SJCRH30 (cell line): ENCODE results near the gene XKR7. TPM values are rescaled to one million over a fixed set of nuclear protein-coding genes. Genes with fewer than 3 reads are reported as not detected.
A peak's percentile ranks its signal among the peaks of the same experiment; 100 is the strongest.

Source experiments
- DNase-seq, 2 experiments: peaks; one replicate each; pipeline ENCODE4 v3.0.0-alpha.2; 2015 to 2020
- H3K27ac ChIP-seq: fragments of 250-450 bp; sonication (Bioruptor Pico); 2 replicates; pipeline ENCODE4 v1.5.1; 2020; ENCODE audit warnings: mild to moderate bottlenecking, moderate library complexity
- H3K27me3 ChIP-seq: fragments of 250-450 bp; sonication (Bioruptor Pico); 2 replicates; pipeline ENCODE4 v1.5.1; 2020; ENCODE audit warnings: mild to moderate bottlenecking, moderate library complexity
- H3K36me3 ChIP-seq: fragments of 250-450 bp; sonication (Bioruptor Pico); 2 replicates; pipeline ENCODE4 v1.5.1; 2020; ENCODE audit warnings: mild to moderate bottlenecking, moderate library complexity
- H3K4me1 ChIP-seq: fragments of 250-450 bp; sonication (Bioruptor Pico); 2 replicates; pipeline ENCODE4 v1.5.1; 2020; ENCODE audit warnings: mild to moderate bottlenecking, moderate library complexity
- H3K4me3 ChIP-seq: fragments of 250-450 bp; sonication (Bioruptor Pico); 2 replicates; pipeline ENCODE4 v1.5.1; 2020; ENCODE audit warnings: mild to moderate bottlenecking, moderate library complexity
- H3K9me3 ChIP-seq: fragments of 250-450 bp; sonication (Bioruptor Pico); replicated peaks from 2 replicates; pipeline ENCODE4 v1.5.1; 2020; ENCODE audit warnings: mild to moderate bottlenecking, moderate library complexity
- total RNA-seq: library from RNA; depleted of rRNA; stranded (reverse); fragments of >200 nt; shearing (Covaris generic); gene quantifications from 2 replicates; pipeline ENCODE4 v1.2.3, GENCODE V29; 2014

The XKR7 gene
- total RNA-seq, 1 experiment from 2014 or later, result 0.02 TPM

DNA sequence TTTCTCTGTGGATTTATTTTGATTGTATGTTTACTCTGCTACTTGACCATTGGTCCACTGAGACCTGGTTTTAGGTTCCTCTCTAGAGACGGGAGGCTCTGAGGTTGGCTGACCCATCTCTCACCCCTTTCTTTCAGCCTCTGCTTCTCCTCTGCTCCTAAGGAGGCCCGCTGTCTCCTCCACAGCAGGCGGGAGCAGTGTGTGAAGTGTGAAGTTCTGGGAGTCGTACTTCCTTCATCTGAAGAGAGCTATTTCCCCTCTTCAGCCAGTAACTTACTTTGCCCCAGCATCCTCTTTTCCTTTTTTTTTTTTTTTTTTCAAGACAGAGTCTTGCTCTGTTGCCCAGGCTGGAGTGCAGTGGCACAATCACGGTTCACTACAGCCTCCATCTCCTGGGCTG lies 37.2 kb upstream of the XKR7 start:
- Histone ChIP-seq H3K36me3 (no peaks in the 10 kb centered on the region), H3K4me3 (no peak overlapping the region), H3K4me1 (peaks cover 5% of the 10 kb centered on the region; the same call in 1 of the 2 replicates), H3K27me3 (peaks cover 11% of the 10 kb centered on the region; the same call in 1 of the 2 replicates), H3K9me3 (0 out of 2 replicates have a peak, but pooled peaks cover 4% of the 10 kb centered on the region), H3K27ac (no peak overlapping the region)
- DNase-seq, result no peak

DNA sequence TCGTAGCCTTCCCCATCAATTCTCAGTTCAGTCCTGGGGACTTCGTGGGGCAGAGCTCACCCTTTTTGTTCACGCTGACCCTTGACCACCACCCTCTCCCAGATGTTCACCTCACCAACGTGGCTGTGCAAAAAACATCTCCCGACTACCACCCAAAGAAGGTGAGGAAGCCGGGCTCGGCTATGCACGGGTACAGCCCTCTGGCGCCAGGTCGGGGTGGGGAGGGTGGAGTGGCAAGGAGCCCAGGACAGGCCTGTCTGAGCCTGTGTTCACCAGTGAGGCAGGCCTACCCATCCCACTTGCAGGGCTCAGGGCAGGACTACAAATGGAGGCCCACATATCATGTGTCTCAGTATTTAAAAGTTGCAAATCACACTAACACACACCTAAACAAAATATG lies 34.3 kb upstream of the XKR7 start:
- no peaks in the 10 kb centered on the region for H3K9me3 ChIP-seq
- no peak for DNase-seq

DNA sequence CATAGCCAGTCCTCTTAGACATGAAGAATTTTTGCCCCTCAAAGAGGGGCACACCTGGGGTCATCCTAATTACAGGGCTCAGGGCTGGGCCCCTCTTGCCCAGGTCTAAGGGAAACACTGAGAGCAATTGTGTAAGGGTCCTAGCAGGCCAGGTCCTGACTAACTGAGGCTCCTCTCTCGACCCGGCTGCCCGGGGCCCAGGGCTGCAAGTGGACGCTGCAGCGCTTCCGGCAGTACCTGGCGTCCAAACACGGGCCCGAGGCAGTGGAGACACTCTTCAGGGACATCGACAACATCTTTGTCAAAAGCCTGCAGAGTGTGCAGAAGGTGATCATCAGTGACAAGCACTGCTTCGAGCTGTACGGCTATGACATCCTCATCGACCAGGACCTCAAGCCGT lies 33.5 kb upstream of the XKR7 start:
- H3K27ac ChIP-seq, result no peak overlapping the region
- H3K4me3 ChIP-seq, result no peak overlapping the region
- no peaks in the 10 kb centered on the region for H3K9me3 ChIP-seq
- no peak for DNase-seq
- peaks cover 4% of the 10 kb centered on the region; the same call in 1 of the 2 replicates for H3K4me1 ChIP-seq
- H3K36me3 ChIP-seq, result no peaks in the 10 kb centered on the region
- H3K27me3 ChIP-seq, result peaks cover 10% of the 10 kb centered on the region; the same call in 1 of the 2 replicates

More for the DNA sequence above, 34.3 kb upstream of the XKR7 start:
- H3K27me3 ChIP-seq, result peaks cover 11% of the 10 kb centered on the region; the same call in 1 of the 2 replicates
- H3K27ac ChIP-seq, result no peak overlapping the region
- H3K36me3 ChIP-seq, result no peaks in the 10 kb centered on the region
- H3K4me3 ChIP-seq, result no peak overlapping the region
- peaks cover 5% of the 10 kb centered on the region; the same call in 1 of the 2 replicates for H3K4me1 ChIP-seq

DNA sequence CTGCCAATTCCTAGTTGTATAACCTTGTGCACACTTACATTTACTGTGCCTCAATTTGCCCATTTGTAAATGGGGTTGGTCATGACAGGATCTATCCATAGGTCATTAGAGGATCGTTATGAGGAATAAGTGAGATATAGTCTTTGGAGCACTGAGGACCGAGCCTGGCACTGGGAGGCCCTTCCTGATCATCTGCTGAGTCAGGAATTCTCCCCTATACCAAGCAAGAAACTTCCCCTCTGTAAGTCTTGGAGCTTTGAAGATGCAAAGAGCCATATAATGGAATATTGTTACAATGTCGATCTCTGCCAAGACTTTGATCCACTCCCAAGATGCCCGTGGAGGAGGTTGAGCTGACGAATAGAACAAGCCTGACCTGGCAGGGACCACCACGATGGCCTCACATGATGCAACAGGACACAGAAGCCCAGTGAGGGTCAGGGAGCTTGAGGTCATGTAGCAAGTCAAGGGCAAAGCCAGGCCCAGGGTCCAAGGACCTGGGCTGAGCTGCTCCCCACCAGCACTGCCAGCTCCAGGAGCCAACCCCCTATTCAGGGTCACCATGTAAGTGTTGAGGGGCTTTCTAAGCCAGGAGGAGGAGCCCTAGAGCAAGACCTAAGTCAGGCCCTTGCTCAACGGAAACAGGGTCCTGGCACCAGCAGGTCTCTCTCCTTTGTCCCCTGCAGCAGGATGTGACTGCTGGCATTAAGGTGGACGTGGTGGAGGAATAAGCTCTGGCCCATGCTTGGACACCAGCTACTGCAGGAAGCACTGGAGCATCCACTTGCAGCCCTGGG lies 32.8 kb upstream of the XKR7 start:
- Histone ChIP-seq H3K27me3 (peaks cover 4% of the 10 kb centered on the region; the same call in 1 of the 2 replicates), H3K9me3 (no peaks in the 10 kb centered on the region), H3K27ac (no peak overlapping the region), H3K36me3 (no peaks in the 10 kb centered on the region), H3K4me3 (no peak overlapping the region), H3K4me1 (no peaks in the 10 kb centered on the region)
- peak in 1 of 2 experiments; percentile 28 for DNase-seq

DNA sequence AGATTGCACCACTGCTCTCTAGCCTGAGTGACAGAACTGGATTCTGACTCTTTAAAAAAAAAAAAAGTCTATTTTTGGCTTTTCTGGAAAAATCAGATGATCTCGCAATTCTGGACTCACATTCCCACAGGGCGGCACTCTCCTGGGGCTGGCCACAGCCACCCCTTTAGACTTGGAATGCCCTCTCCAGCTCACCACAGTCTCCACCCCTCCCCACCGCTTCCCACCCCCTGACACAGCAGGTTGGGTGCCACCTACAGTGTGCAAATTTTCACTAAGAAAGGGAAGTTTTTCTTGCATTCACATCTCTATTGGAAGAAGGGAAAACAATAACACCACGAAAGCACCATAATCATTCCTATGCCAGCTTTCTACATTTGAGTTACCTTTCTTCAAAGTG lies 31.5 kb upstream of the XKR7 start:
- Histone ChIP-seq H3K4me3 (no peak overlapping the region), H3K36me3 (no peaks in the 10 kb centered on the region), H3K4me1 (no peaks in the 10 kb centered on the region), H3K27ac (no peak overlapping the region), H3K9me3 (no peaks in the 10 kb centered on the region), H3K27me3 (peaks cover 4% of the 10 kb centered on the region; the same call in 1 of the 2 replicates)
- DNase-seq, result no peak

DNA sequence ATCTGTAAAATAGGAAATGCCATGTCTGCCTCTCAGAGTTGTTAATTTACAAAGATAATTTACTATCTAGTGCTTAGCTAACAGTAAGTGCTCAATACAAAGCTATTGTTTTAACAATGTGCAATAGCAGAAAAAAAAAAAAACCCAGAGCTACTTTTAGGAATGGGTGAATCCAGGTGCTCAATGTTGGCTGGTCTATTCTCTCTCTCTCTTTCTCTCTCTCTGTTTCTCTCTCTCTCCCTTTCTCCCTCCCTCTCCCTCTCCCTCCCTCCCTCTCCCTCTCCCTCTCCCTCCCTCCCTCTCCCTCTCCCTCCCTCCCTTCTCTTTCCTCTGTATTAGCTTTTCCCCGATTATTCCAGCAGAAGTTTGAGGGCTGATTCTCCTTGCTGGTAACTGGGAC lies 30.1 kb upstream of the XKR7 start:
- DNase-seq, result no peak
- Histone ChIP-seq H3K9me3 (no peaks in the 10 kb centered on the region), H3K27ac (no peak overlapping the region), H3K27me3 (peaks cover 4% of the 10 kb centered on the region; the same call in 1 of the 2 replicates), H3K4me1 (no peaks in the 10 kb centered on the region), H3K36me3 (no peaks in the 10 kb centered on the region), H3K4me3 (no peak overlapping the region)

DNA sequence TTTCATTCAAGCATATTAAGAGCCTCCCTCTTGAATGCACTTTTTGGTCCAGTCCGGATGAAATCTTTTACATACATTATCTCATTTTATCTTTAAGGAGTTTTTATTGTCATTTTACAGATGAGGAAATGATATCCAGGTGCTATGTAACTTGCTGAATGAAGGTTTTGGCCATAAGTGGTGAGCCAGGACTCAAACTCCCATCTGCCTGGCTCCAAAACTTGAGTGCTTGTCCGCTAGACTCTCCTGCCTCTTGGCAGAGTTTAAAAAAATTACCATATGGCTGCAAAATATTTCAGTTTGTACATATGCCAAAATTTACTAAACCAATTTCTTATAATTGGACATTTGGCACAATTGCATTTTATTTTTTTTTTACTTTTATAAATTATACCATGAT lies 28.3 kb upstream of the XKR7 start:
- no peak for DNase-seq
- Histone ChIP-seq H3K4me3 (no peak overlapping the region), H3K27ac (no peak overlapping the region), H3K27me3 (no peaks in the 10 kb centered on the region; the same call in 1 of the 2 replicates), H3K4me1 (no peaks in the 10 kb centered on the region), H3K36me3 (peaks cover under 1% of the 10 kb centered on the region; the same call in 1 of the 2 replicates), H3K9me3 (no peaks in the 10 kb centered on the region)

DNA sequence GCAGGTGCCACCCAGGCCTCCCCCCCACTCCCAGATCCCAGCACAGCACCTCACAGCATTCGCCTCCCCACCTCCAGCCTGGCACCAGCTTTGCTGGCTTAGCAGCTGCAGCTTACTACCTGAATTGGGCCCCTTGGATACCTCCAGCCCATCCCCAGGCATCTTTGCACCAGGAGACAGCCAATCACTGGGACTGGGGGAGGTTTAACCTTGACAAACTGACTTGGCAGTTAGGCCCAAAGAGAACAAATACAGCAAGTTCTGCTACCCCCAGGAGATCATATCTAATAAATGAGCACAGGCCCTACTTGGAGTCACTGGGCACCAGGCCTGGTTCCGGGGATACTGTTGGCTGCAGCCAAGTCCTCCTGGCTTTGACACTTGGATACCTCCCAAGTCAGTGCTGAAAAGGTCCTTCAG lies 24.9 kb upstream of the XKR7 start:
- no peak overlapping the region for H3K27ac ChIP-seq
- no peaks in the 10 kb centered on the region for H3K9me3 ChIP-seq
- no peaks in the 10 kb centered on the region for H3K4me1 ChIP-seq
- no peaks in the 10 kb centered on the region for H3K27me3 ChIP-seq
- H3K4me3 ChIP-seq, result no peak overlapping the region
- no peak for DNase-seq
- peaks cover 29% of the 10 kb centered on the region for H3K36me3 ChIP-seq

DNA sequence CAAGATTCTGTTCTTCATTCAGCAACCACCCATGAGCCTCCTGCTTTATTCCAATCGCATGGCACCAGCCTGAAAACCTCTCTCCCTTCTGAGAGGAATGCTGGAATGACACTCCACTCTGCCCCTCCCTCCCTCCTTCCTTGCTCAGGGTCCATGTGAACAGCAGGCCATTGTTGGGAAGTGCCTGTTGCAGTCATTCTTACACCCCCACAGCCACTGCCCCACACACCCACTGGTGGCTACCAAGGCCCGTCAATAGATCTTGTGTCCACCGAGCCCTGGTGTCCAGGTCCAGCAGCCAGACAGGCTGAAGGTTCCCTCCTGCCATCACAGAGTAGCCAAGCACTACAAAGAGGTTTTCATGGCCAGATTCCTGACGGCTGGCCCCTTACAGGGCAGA lies 22.6 kb upstream of the XKR7 start:
- Histone ChIP-seq H3K27ac (no peak overlapping the region), H3K4me3 (no peak overlapping the region), H3K4me1 (no peaks in the 10 kb centered on the region), H3K27me3 (no peaks in the 10 kb centered on the region), H3K36me3 (peaks cover 49% of the 10 kb centered on the region), H3K9me3 (no peaks in the 10 kb centered on the region)
- DNase-seq, result no peak

DNA sequence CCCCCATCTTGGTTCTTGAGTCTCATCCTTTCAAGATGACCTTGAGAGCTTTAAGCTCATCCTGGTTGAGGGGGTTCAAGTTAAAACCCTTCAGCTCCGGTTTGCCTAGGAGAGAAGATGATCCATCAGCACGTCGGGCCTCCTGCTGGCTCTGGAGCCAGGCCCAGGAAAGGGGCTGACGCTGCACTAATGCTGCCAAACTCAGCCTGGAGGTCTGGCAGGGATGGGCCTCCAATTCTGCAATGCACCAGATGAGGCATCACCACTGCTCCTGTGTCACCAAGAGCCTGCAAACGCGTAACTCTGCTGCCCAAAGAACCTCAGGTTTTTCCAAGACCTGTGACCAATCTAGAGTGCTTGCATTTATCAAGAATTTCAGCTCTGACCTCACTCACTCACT lies 22.2 kb upstream of the XKR7 start:
- Histone ChIP-seq H3K4me1 (peaks cover 3% of the 10 kb centered on the region; the same call in 1 of the 2 replicates), H3K9me3 (no peaks in the 10 kb centered on the region), H3K27ac (no peak overlapping the region), H3K36me3 (peaks cover 49% of the 10 kb centered on the region), H3K27me3 (no peaks in the 10 kb centered on the region), H3K4me3 (no peak overlapping the region)
- no peak for DNase-seq

DNA sequence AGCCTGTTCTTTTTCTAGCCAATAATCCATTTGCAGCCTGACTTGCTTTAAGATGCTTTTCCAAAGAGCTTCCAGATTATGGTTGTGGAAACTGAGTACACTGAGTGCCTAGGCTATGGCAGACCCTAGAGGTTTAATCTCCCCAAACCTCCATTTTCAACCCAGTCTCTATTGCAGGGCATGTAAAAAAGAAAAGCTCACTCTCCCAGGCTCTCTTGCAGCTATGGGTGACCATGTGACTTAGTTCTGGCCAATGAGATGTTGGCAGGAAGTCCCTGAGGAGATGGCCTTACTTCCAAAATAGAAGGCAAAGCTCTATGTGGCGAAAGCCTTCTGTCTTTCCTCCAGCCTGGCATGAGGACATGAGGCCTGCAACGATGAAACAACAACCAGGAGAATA lies 19.9 kb upstream of the XKR7 start:
- H3K4me1 ChIP-seq, result peaks cover 5% of the 10 kb centered on the region; the same call in 1 of the 2 replicates
- H3K4me3 ChIP-seq, result no peak overlapping the region
- DNase-seq, result peak in 1 of 2 experiments; percentile 32
- no peaks in the 10 kb centered on the region for H3K27me3 ChIP-seq
- no peaks in the 10 kb centered on the region for H3K9me3 ChIP-seq
- peaks cover 49% of the 10 kb centered on the region for H3K36me3 ChIP-seq
- H3K27ac ChIP-seq, result no peak overlapping the region

DNA sequence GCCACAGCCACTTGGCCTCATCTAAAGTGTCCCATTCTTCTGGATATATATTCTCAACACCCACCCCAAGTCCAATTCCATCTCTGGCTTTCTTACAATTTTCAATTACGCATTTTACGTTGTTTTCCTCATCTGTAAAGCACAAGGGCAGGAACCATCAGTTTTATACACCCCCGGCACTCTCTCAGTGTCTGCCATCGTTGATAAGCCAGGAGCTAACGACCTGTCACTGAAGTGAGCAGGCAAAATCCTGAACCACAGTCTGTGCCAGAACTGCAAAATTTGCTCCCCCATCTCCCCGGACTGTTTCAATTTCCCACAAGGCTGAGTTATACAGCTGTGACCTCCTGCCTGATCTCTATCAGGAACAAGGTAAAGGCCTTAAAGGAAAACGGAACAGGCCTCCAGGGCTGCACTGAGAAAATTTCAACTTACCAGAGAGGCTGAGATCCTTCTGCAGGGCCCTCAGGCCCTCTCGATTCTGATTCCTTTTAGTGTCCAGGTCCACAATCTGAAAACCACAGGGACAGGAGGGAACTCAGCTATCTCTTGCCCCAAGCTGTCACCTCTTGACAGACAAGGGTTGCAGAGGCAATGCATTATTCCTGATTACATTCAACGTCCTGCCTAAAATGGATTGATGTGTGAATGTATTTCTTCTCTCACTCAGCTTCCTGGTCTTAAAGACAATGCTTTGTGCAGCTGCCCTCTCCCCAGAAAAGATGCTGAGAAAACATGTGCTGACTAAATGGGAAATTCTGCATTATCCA lies 17.9 kb upstream of the XKR7 start:
- DNase-seq, result no peak
- peaks cover 45% of the 10 kb centered on the region for H3K36me3 ChIP-seq

DNA sequence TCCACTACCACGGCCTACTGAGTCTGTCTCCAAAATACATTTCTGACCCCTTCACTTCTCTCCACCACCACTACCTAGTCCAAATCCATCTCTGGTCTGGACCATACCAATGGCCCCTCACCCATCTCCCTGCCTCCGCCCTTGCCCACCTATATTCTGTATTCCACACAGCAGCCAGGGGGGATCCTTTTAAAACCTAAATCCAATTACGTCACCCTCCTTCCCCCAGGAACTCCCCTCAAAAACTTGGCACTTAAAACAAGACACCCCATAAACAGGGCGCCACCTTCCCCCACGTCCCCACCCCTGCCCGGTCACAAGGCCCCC lies 16.8 kb upstream of the XKR7 start:
- peak overlapping the region; percentile 44 for H3K27ac ChIP-seq

More for the DNA sequence above, 17.9 kb upstream of the XKR7 start:
- no peak overlapping the region for H3K4me3 ChIP-seq
- no peaks in the 10 kb centered on the region for H3K9me3 ChIP-seq
- H3K27ac ChIP-seq, result no peak overlapping the region
- no peaks in the 10 kb centered on the region for H3K27me3 ChIP-seq
- peaks cover 5% of the 10 kb centered on the region; the same call in 1 of the 2 replicates for H3K4me1 ChIP-seq

DNA sequence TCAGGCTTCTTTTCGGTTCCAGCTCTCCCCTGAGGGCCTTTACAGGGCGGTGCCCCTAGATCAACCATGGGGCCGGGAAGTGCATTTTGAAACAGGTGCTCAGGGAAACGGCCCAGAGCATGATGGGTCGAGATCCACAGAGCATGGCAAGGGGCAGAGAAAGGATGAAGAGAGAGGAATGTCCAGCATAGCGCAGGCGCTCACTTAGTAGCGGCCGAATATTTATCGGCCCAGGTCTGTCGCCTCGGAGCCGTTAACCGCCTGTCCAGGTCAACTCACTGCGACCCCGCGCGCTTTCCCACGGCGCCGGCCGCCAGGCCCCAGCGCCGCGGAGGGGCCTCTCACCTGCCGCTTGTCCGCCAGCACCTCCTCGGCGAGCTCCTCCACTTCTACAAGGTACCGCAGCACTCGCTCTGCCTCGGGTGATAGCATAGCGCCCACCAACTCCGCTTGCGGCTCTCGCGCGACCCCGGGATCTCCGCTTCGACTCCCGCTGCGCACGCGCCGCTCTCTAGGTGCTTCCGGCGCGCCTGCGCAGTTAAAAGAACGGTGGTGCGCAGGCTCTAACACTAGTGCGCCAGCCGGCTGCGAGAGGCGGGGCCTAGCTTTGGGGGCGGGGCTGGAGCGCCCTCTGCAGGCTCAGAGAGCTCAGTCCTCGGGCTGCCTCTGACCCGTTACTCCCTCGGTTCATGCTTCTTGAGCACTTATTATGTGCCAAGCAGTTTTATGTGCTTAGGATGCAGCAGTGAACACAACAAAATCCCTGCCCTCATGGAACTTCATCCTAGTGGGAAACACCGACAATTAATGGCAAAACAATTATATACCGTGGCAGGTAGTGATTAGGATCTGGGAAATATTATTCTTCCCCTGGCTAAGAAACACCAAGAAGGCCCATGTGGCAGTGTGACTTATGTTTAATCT lies 16.2 kb upstream of the XKR7 start, which contains the start of gene PDRG1:
TSS of gene PDRG1 (minus strand) at position 517 of the 924 bp plus-strand sequence. CDS start at position 432, 85 bp downstream.
- H3K9me3 ChIP-seq, result no peaks in the 10 kb centered on the region
- H3K36me3 ChIP-seq, result peaks cover 32% of the 10 kb centered on the region
- DNase-seq, result peak; percentile 96 to 99
- H3K27ac ChIP-seq, result peak within 1 kb of the TSS; percentile 44
- H3K4me1 ChIP-seq, result peaks cover 9% of the 10 kb centered on the region; the same call in 1 of the 2 replicates
- H3K4me3 ChIP-seq, result peak within 1 kb of the TSS; percentile 84
- H3K27me3 ChIP-seq, result no peaks in the 10 kb centered on the region

More for the DNA sequence above, 16.8 kb upstream of the XKR7 start:
- Histone ChIP-seq H3K4me1 (peaks cover 7% of the 10 kb centered on the region; the same call in 1 of the 2 replicates), H3K36me3 (peaks cover 37% of the 10 kb centered on the region), H3K9me3 (no peaks in the 10 kb centered on the region), H3K4me3 (peak overlapping the region; percentile 84), H3K27me3 (no peaks in the 10 kb centered on the region)
- DNase-seq, result no peak
